ENCODE data around the gene DCANP1.
"Not testable (repeated sequence)": the region's sequence is repeated elsewhere in the genome, so short reads cannot be mapped to it uniquely, and the experiment has no call there.

Gene DCANP1, protein sequence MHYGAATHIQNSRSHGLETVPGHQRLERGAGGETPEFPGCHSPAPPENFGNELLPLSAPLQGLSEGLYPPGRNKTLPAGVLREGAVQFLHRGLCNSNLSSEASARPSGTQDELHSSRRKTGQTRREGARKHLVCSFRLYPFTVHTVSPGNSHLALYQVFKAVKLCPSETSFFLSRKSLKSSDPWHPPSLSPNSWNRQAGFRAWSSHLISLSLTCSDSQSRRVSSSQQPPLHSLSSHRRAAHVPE

DNA sequence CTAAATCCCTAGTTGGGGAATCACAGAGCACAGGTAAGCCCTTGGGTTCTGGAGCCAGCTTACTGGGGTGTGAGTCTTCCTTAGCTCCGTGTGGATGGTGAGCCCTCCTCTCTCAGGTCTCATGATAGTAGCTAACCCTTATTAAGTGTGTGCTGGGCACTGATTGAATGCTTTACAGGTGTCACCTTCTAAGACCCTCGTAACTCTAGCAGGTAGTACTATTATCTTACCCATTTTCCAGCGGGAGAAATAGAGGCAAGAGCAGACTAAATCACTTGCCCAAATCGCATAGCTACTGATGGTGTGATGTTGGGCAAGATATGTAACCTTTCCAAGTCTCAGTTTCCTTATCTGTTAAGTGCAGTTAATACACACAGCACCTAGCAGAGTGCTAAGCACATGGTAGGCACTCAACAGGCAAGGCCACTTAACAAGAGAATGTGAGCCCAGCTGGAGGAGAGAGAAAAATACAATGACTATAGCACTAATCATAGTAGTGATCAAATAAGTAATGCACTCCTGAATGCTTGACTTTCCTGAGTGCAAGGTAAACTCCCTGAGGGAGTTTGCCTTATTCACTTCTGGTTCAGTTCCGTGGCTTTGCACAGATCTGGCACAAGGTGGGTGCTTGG, at the start of gene DCANP1:
DCANP1 (minus strand) TSS at position 51 of the 632 bp plus-strand sequence. CDS start 240 bp downstream, outside the sequence.
- TF ChIP-seq, protein P1, sequence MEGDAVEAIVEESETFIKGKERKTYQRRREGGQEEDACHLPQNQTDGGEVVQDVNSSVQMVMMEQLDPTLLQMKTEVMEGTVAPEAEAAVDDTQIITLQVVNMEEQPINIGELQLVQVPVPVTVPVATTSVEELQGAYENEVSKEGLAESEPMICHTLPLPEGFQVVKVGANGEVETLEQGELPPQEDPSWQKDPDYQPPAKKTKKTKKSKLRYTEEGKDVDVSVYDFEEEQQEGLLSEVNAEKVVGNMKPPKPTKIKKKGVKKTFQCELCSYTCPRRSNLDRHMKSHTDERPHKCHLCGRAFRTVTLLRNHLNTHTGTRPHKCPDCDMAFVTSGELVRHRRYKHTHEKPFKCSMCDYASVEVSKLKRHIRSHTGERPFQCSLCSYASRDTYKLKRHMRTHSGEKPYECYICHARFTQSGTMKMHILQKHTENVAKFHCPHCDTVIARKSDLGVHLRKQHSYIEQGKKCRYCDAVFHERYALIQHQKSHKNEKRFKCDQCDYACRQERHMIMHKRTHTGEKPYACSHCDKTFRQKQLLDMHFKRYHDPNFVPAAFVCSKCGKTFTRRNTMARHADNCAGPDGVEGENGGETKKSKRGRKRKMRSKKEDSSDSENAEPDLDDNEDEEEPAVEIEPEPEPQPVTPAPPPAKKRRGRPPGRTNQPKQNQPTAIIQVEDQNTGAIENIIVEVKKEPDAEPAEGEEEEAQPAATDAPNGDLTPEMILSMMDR (IDR thresholded peaks at IDR 0.05; ENCODE audit: low read depth, low read length), result no peak
- TF ChIP-seq EZH2phosphoT487 (IDR thresholded peaks at IDR 0.05; ENCODE audit: low read depth), result no peak
- Histone ChIP-seq H3K9ac (ENCODE audit: low read length) (no peak within 1 kb of the TSS), H3K4me3 (ENCODE audit: low read length) (no peak within 1 kb of the TSS), H3K4me2 (ENCODE audit: low read length) (no peak within 1 kb of the TSS), H2AFZ (ENCODE audit: low read depth, low read length) (no peak within 1 kb of the TSS), H4K20me1 (ENCODE audit: insufficient read depth, low read length) (no peaks in the 10 kb centered on the region), H3K36me3 (replicated peaks; ENCODE audit: low read depth, low read length) (no peaks in the 10 kb centered on the region), H3K79me2 (ENCODE audit: low read length) (no peaks in the 10 kb centered on the region), H3K9me3 (ENCODE audit: insufficient read depth, low read length) (no peaks in the 10 kb centered on the region), H3K27ac (ENCODE audit: low read length) (no peak within 1 kb of the TSS), H3K27me3 (ENCODE audit: low read depth, low read length) (no peaks in the 10 kb centered on the region), H3K4me1 (ENCODE audit: low read length) (peaks cover 8% of the 10 kb centered on the region)

- H3K9me3 ChIP-seq (ENCODE audit: insufficient read depth, low read length); H3K36me3 ChIP-seq (replicated peaks; ENCODE audit: low read depth, low read length); H3K4me2 ChIP-seq (ENCODE audit: low read length); H3K27ac ChIP-seq (ENCODE audit: low read length); H2AFZ ChIP-seq (ENCODE audit: low read depth, low read length); H3K4me1 ChIP-seq (ENCODE audit: low read length); H4K20me1 ChIP-seq (ENCODE audit: insufficient read depth, low read length); H3K9ac ChIP-seq (ENCODE audit: low read length); H3K4me3 ChIP-seq (ENCODE audit: low read length); H3K27me3 ChIP-seq (ENCODE audit: low read depth, low read length); H3K79me2 ChIP-seq (ENCODE audit: low read length): not testable (repeated sequence)
Observed at GRCh38 chr5:135495531-135495930, 48.4 kb upstream of the DCANP1 start.

DNA sequence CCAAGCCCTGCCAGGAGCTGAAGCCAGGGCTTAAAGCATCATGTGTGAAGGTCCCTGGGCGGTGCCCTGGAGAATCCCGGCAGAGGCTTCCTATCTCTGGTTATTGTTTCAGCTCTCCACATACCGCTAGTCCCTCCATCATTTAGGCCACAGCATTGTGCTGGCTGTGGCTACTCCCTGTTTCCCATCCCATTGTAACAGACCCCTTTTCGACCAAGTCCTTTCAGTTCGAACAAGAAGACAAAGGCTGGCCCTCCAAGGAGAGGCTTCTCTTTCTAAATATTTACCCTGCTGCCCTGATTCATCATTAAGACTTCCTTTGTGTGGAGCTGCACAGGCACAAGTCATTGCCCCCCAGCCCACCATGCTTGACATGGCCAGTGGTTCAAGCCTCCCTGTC, 47.0 kb upstream of the DCANP1 start:
- H3K27me3 ChIP-seq (ENCODE audit: low read depth, low read length), result no peaks in the 10 kb centered on the region
- H3K4me2 ChIP-seq (ENCODE audit: low read length), result no peak overlapping the region
- no peak overlapping the region for H3K4me3 ChIP-seq (ENCODE audit: low read length)
- no peak overlapping the region for H2AFZ ChIP-seq (ENCODE audit: low read depth, low read length)
- H3K36me3 ChIP-seq (replicated peaks; ENCODE audit: low read depth, low read length), result no peaks in the 10 kb centered on the region
- TF ChIP-seq EZH2phosphoT487 (IDR thresholded peaks at IDR 0.05; ENCODE audit: low read depth), result no peak
- TF ChIP-seq, protein P1 (IDR thresholded peaks at IDR 0.05; ENCODE audit: low read depth, low read length), result no peak
- no peaks in the 10 kb centered on the region for H3K9me3 ChIP-seq (ENCODE audit: insufficient read depth, low read length)
- H3K9ac ChIP-seq (ENCODE audit: low read length), result no peak overlapping the region
- H3K27ac ChIP-seq (ENCODE audit: low read length), result no peak overlapping the region
- H4K20me1 ChIP-seq (ENCODE audit: insufficient read depth, low read length), result no peaks in the 10 kb centered on the region
- H3K4me1 ChIP-seq (ENCODE audit: low read length), result no peaks in the 10 kb centered on the region
- H3K79me2 ChIP-seq (ENCODE audit: low read length), result no peaks in the 10 kb centered on the region

- Histone ChIP-seq H3K9ac (ENCODE audit: low read length) (no peak overlapping the region), H3K79me2 (ENCODE audit: low read length) (no peaks in the 10 kb centered on the region), H4K20me1 (ENCODE audit: insufficient read depth, low read length) (no peaks in the 10 kb centered on the region), H3K4me1 (ENCODE audit: low read length) (no peaks in the 10 kb centered on the region), H3K27ac (ENCODE audit: low read length) (no peak overlapping the region), H3K9me3 (ENCODE audit: insufficient read depth, low read length) (no peaks in the 10 kb centered on the region), H2AFZ (ENCODE audit: low read depth, low read length) (no peak overlapping the region), H3K4me2 (ENCODE audit: low read length) (no peak overlapping the region), H3K4me3 (ENCODE audit: low read length) (no peak overlapping the region), H3K27me3 (ENCODE audit: low read depth, low read length) (no peaks in the 10 kb centered on the region), H3K36me3 (replicated peaks; ENCODE audit: low read depth, low read length) (no peaks in the 10 kb centered on the region)
- no peak for TF ChIP-seq EZH2phosphoT487 (IDR thresholded peaks at IDR 0.05; ENCODE audit: low read depth)
- TF ChIP-seq, protein P1 (IDR thresholded peaks at IDR 0.05; ENCODE audit: low read depth, low read length), result no peak
Observed at GRCh38 chr5:135493406-135494180, 46.4 kb upstream of the DCANP1 start.
